GM12878 (cell line): ENCODE results near the gene SRPX2. TPM values are rescaled to one million over a fixed set of nuclear protein-coding genes. Genes with fewer than 3 reads are reported as not detected.

Experiments used
- ATAC-seq: fragments of 200-7000 bp; cut with Tn5 transposase; 3 replicates; pipeline ENCODE4 v1.9.1; 2020; ENCODE audit warnings: mild to moderate bottlenecking, moderate library complexity
- BruUV-seq: library from RNA; stranded (reverse); fragments of 400-500 nt; replicated peaks from 2 replicates; lab custom pipeline; 2021; lab: Mats Ljungman, UMichigan
- CTCF ChIA-PET: fragments of 300-600 bp; sonication (Branson Sonifier 250); formaldehyde crosslinking; extraction: SDS; loops from one replicate; lab custom pipeline; 2021; ENCODE audit warnings: inconsistent platforms; lab: Yijun Ruan, JAX
- POLR2A ChIA-PET: fragments of 350-600 bp; formaldehyde crosslinking; extraction: SDS; loops from one replicate; lab custom pipeline; 2021; ENCODE audit warnings: inconsistent platforms; lab: Charles Lee
- RAD21 ChIA-PET: fragments of 300-600 bp; sonication (Branson Sonifier 250); formaldehyde crosslinking; loops from one replicate; lab custom pipeline; 2023; ENCODE audit warnings: antibody characterized with exemption; ENCODE audit not compliant: unreplicated experiment; lab: Charles Lee
- SMC1A ChIA-PET: fragments of 300-600 bp; sonication (Branson Sonifier 250); formaldehyde crosslinking; loops from one replicate; lab custom pipeline; 2023; ENCODE audit not compliant: unreplicated experiment, uncharacterized antibody; lab: Charles Lee
- DNase-seq: peaks from one replicate; pipeline ENCODE4 v3.0.0-alpha.2; 2011; ENCODE audit warnings: low read depth, low spot score
- FAIRE-seq: peaks from 3 replicates; lab custom pipeline; 2011; peaks lifted over from hg19 to GRCh38; lab: Jason Lieb, UNC
- H2AFZ ChIP-seq: 2 replicates; pipeline ENCODE4 v1.6.0; 2011; ENCODE audit warnings: low read depth, low read length, control low read depth; ENCODE audit not compliant: control insufficient read depth
- H3K27ac ChIP-seq: 2 replicates; pipeline ENCODE4 v1.5.1; 2011; ENCODE audit warnings: control low read depth; ENCODE audit not compliant: control insufficient read depth, insufficient read depth
- H3K27me3 ChIP-seq, 2 experiments: replicated peaks in 1 of 2; 2 replicates each; pipeline versions ENCODE4 v1.6.0 to v1.6.1; 2011; ENCODE audit warnings: low read length in 1 of 2; ENCODE audit not compliant: control insufficient read depth in 2 of 2, insufficient read depth in 2 of 2
- H3K36me3 ChIP-seq, 2 experiments: 2 replicates each; pipeline ENCODE4 v1.5.1; 2011; ENCODE audit warnings: low read length in 1 of 2; ENCODE audit not compliant: control insufficient read depth in 2 of 2, insufficient read depth in 2 of 2
- H3K4me1 ChIP-seq: 2 replicates; pipeline ENCODE4 v1.6.1; 2011; ENCODE audit warnings: mild to moderate bottlenecking, low read length, moderate library complexity, mixed read lengths; ENCODE audit not compliant: control insufficient read depth, insufficient read depth
- H3K4me2 ChIP-seq: 2 replicates; pipeline ENCODE4 v1.6.0; 2011; ENCODE audit warnings: control low read depth; ENCODE audit not compliant: control insufficient read depth, insufficient read depth
- H3K4me3 ChIP-seq: fragments of 200-600 bp; sonication (generic); 2 replicates; pipeline ENCODE4 v1.5.1; 2016
- H3K79me2 ChIP-seq: 2 replicates; pipeline ENCODE4 v1.6.0; 2011; ENCODE audit warnings: low read length; ENCODE audit not compliant: control insufficient read depth, insufficient read depth
- H3K9ac ChIP-seq: 2 replicates; pipeline ENCODE4 v1.8.0; 2011; ENCODE audit warnings: low read length, control low read depth, mixed read lengths; ENCODE audit not compliant: control insufficient read depth, insufficient read depth
- H3K9me3 ChIP-seq: replicated peaks from 3 replicates; pipeline ENCODE4 v1.5.1; 2011; ENCODE audit warnings: mild to moderate bottlenecking, low read length; ENCODE audit not compliant: control insufficient read depth, insufficient read depth
- H4K20me1 ChIP-seq: 2 replicates; pipeline ENCODE4 v1.6.0; 2011; ENCODE audit not compliant: control insufficient read depth, insufficient read depth
- HDAC6 ChIP-seq: fragments of 200-600 bp; sonication (generic); IDR thresholded peaks from one replicate; pipeline ENCODE4 v1.8.0; 2017; ENCODE audit warnings: antibody characterized with exemption; ENCODE audit not compliant: unreplicated experiment
- IKZF2 ChIP-seq, 2 experiments: fragments of 450-650 bp; IDR thresholded peaks; 2 replicates each; pipeline ENCODE4 v1.6.1; 2017; ENCODE audit warnings: mild to moderate bottlenecking in 2 of 2, moderate library complexity in 2 of 2
- KAT2A ChIP-seq: conservative IDR thresholded peaks from 2 replicates; pipeline ENCODE4 v1.6.1; 2011; ENCODE audit warnings: low read depth, low read length; ENCODE audit not compliant: control insufficient read depth
- MAX ChIP-seq: IDR thresholded peaks from 2 replicates; pipeline ENCODE4 v1.6.1; 2012; ENCODE audit warnings: low read depth, low read length, improper control_type of control experiment
- PBX3 ChIP-seq: IDR thresholded peaks from 2 replicates; pipeline ENCODE4 v1.6.1; 2011; ENCODE audit warnings: mild to moderate bottlenecking, low read depth, low read length, moderate library complexity; ENCODE audit not compliant: insufficient replicate concordance
- RELB ChIP-seq: fragments of 450-650 bp; IDR thresholded peaks from 2 replicates; pipeline ENCODE4 v1.6.1; 2017; ENCODE audit warnings: low read depth, mild to moderate bottlenecking, moderate library complexity
- SPI1 ChIP-seq: IDR thresholded peaks from 2 replicates; pipeline ENCODE4 v1.6.1; 2011; ENCODE audit warnings: low read depth, mild to moderate bottlenecking, low read length, moderate library complexity, borderline replicate concordance; ENCODE audit not compliant: insufficient read depth
- SREBF2 ChIP-seq: IDR thresholded peaks from 2 replicates; pipeline ENCODE4 v1.6.1; 2012; ENCODE audit warnings: mild to moderate bottlenecking, low read length
- STAT3 ChIP-seq: IDR thresholded peaks from 2 replicates; pipeline ENCODE4 v1.6.1; 2011; ENCODE audit warnings: low read depth, low read length, improper control_type of control experiment
- TAF1 ChIP-seq: IDR thresholded peaks from 2 replicates; pipeline ENCODE4 v1.6.1; 2011; ENCODE audit warnings: mild to moderate bottlenecking, low read depth, low read length, borderline replicate concordance
- WGBS: methylation state at CpG from one replicate; pipeline ENCODE4 v1.1.6; 2016; ENCODE audit warnings: low lambda C conversion rate; ENCODE audit not compliant: insufficient replicate concordance, insufficient coverage; ENCODE audit errors: missing lambda C conversion rate; 5-methylcytosine and 5-hydroxymethylcytosine counted together
- in situ Hi-C: fragments of 300-500 bp; cut with MboI; formaldehyde crosslinking; loops from 9 replicates; pipeline ENCODE4 v1.14.3; 2018; ENCODE audit warnings: mixed read lengths
- intact Hi-C: fragments of 100-400 bp; cut with micrococcal nuclease; formaldehyde crosslinking; loops from one replicate; pipeline ENCODE4 v1.14.2; 2022; ENCODE audit not compliant: unreplicated experiment
- polyA plus RNA-seq, 11 experiments: library from polyadenylated mRNA; depleted of rRNA in 4 of 11; unstranded in 6 of 11; stranded (reverse) in 5 of 11; fragments of >200 nt; fragmentation: Nextera tagmentation in 4 of 11; fragmentation: Illumina TruSeq in 1 of 11; extraction: Ambion mirVana in 4 of 11; extraction: Trizol in 1 of 11; gene quantifications; 1 replicate in 1 of 11; 2 replicates in 10 of 11; pipeline versions ENCODE4 v1.2.1 to v1.2.3, GENCODE V29; 2011 to 2016; ENCODE audit warnings: inconsistent platforms in 2 of 11, missing spikeins in 2 of 11, low read depth in 1 of 11
- total RNA-seq, 4 experiments: library from RNA; depleted of rRNA in 3 of 4; stranded (reverse); fragments of >200 nt in 3 of 4; fragmentation: Illumina TruSeq in 1 of 4; extraction: Trizol in 1 of 4; gene quantifications; 2 replicates each; pipeline versions ENCODE4 v1.2.1 to v1.2.3, GENCODE V29; 2013 to 2021
- TF ChIP-seq, protein P1 (sequence below): fragments of 450-650 bp; IDR thresholded peaks from 2 replicates; pipeline ENCODE4 v1.6.1; 2016; ENCODE audit warnings: mild to moderate bottlenecking

Gene SRPX2
- total and polyA plus RNA-seq, 10 of the 15 experiments (the other 5 are each of a cell fraction or from before 2014, with no cell fraction given), result not detected

DNA sequence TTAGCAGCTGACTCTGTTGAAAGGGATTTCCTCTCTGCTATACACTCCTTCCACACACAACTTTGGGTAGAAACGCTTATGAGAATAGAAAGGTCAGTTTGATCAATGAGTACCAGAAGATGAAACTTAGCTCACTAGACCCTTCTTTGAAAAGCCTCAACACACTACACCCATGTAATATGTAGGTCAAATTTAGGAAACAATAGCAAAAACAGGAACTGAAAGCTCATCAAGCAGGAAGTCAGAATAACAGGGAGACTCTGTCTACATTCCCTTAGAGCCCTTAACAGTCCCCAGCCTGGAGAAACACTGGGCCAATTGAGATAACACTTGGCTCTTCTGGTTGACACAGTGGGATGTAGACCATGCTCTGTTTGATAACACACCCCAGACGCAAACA lies 30.7 kb downstream of the SRPX2 start:
- H3K9ac ChIP-seq, result no peak overlapping the region
- TF ChIP-seq SPI1 (peak; percentile 66; the same call in 1 of the 2 replicates), IKZF2 (IDR thresholded peaks at IDR 0.05) (no peak)
- TF ChIP-seq, all 136 proteins: peak for 1
- no peak overlapping the region for H3K4me3 ChIP-seq
- no peaks in the 10 kb centered on the region for H3K4me1 ChIP-seq
- H3K79me2 ChIP-seq, result no peaks in the 10 kb centered on the region
- DNase-seq (no peak), ATAC-seq (peak; percentile 34), FAIRE-seq (no peak)
- no peaks in the 10 kb centered on the region for H3K27me3 ChIP-seq
- ChIA-PET CTCF (interaction anchor here (1.0 to 7.7 kb wide), 5 partner anchors 11 to 92 kb away, joined by 3 to 86 read pairs (median 4); no protein-coding TSS in a partner anchor), SMC1A (interaction anchor here (1.4 to 1.6 kb wide), 2 partner anchors 12 to 13 kb away, joined by 3 to 5 read pairs; no protein-coding TSS in a partner anchor), POLR2A (no interaction called here), RAD21 (interaction anchor here (1.2 kb wide), 1 partner anchor 94 kb away, joined by 5 read pairs; no protein-coding TSS in a partner anchor)
- no peaks in the 10 kb centered on the region for H4K20me1 ChIP-seq
- H3K9me3 ChIP-seq, result no peaks in the 10 kb centered on the region
- in situ Hi-C loops (no loop called here), intact Hi-C loops (no loop called here)
- no peak overlapping the region for H2AFZ ChIP-seq
- H3K4me2 ChIP-seq, result no peak overlapping the region
- no peaks in the 10 kb centered on the region for H3K36me3 ChIP-seq
- 3% methylated on average over 2 of the region's 2 CpGs for WGBS
- no peak overlapping the region for H3K27ac ChIP-seq
- no TSS peak for BruUV-seq

GRCh38 chrX:100677611-100678181 lies 33.7 kb downstream of the SRPX2 start:
- 26% methylated on average over 5 of the region's 5 CpGs for WGBS
- DNase-seq (no peak), ATAC-seq (no peak), FAIRE-seq (no peak)
- no peak overlapping the region for H3K9ac ChIP-seq
- no peaks in the 10 kb centered on the region for H3K9me3 ChIP-seq
- H3K4me3 ChIP-seq, result no peak overlapping the region
- no peaks in the 10 kb centered on the region for H3K79me2 ChIP-seq
- no peaks in the 10 kb centered on the region for H3K36me3 ChIP-seq
- intact Hi-C loops, result no loop called here
- BruUV-seq, result no TSS peak
- no peak overlapping the region for H3K27ac ChIP-seq
- no peaks in the 10 kb centered on the region for H3K27me3 ChIP-seq
- H3K4me2 ChIP-seq, result no peak overlapping the region
- RAD21 ChIA-PET, result no interaction called here
- CTCF ChIA-PET, result interaction anchor here (1.1 to 1.2 kb wide), 2 partner anchors 11 to 90 kb away, joined by 3 to 4 read pairs; no protein-coding TSS in a partner anchor
- TF ChIP-seq STAT3, result no peak
- TF ChIP-seq MAX, result no peak
- TF ChIP-seq PBX3, result no peak
- TF ChIP-seq KAT2A, result no peak
- TF ChIP-seq, protein P1, sequence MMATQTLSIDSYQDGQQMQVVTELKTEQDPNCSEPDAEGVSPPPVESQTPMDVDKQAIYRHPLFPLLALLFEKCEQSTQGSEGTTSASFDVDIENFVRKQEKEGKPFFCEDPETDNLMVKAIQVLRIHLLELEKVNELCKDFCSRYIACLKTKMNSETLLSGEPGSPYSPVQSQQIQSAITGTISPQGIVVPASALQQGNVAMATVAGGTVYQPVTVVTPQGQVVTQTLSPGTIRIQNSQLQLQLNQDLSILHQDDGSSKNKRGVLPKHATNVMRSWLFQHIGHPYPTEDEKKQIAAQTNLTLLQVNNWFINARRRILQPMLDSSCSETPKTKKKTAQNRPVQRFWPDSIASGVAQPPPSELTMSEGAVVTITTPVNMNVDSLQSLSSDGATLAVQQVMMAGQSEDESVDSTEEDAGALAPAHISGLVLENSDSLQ, result no peak
- TF ChIP-seq HDAC6, result no peak
- TF ChIP-seq RELB, result no peak
- TF ChIP-seq TAF1, result no peak
- TF ChIP-seq SREBF2, result no peak
- no peaks in the 10 kb centered on the region for H3K4me1 ChIP-seq
- in situ Hi-C loops, result no loop called here
- SMC1A ChIA-PET, result no interaction called here
- H2AFZ ChIP-seq, result no peak overlapping the region
- no peaks in the 10 kb centered on the region for H4K20me1 ChIP-seq
- POLR2A ChIA-PET, result no interaction called here
